Keratinocyte (primary cell): ENCODE data around the gene TRNAU1AP.

Source experiments
- EZH2 ChIP-seq: IDR thresholded peaks from one replicate; pipeline ENCODE4 v1.6.1; 2012; ENCODE audit warnings: inconsistent platforms, mild to moderate bottlenecking, low read length, moderate library complexity
- TF ChIP-seq, protein P1 (sequence below), 3 experiments: IDR thresholded peaks in 1 of 3; conservative IDR thresholded peaks in 1 of 3; optimal IDR thresholded peaks in 1 of 3; 2 replicates in 2 of 3; 3 replicates in 1 of 3; pipeline versions ENCODE3 to v1.5.1; 2011; ENCODE audit warnings: low read length in 3 of 3, mild to moderate bottlenecking in 3 of 3, moderate library complexity in 2 of 3, control low read depth in 1 of 3, inconsistent platforms in 1 of 3; ENCODE audit not compliant: insufficient read depth in 2 of 3; ENCODE audit errors: extremely low read depth in 1 of 3

DNA sequence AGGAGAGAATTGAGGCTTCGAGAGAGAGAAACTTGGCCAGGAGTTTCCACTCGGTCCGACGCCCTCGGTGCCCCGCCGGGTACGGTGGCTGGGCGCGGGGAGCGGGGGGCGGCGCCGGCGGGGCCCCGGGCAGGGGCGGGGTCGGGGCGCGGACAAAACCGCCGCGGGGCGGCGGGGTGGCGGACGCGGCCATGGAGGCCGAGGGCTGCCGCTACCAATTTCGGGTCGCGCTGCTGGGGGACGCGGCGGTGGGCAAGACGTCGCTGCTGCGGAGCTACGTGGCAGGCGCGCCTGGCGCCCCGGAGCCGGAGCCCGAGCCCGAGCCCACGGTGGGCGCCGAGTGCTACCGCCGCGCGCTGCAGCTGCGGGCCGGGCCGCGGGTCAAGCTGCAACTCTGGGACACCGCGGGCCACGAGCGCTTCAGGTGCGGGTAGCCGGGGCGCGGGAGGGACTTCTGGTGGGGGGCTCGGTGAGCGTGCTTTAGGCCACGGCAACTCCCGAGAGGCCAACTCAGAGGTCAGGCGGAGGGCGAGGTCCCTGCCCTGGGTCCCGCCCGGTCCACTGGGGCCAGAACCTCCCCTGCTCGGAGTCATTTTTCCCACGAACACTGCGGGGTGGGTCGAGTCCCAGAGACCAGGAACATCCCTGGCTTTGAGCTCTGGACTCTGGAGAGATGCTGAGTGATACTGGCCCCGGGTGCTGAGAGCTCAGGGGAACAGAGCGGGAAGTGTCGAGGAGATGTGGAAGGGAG, 39.6 kb downstream of the TRNAU1AP start:
- no peak for TF ChIP-seq EZH2
- TF ChIP-seq, protein P1, sequence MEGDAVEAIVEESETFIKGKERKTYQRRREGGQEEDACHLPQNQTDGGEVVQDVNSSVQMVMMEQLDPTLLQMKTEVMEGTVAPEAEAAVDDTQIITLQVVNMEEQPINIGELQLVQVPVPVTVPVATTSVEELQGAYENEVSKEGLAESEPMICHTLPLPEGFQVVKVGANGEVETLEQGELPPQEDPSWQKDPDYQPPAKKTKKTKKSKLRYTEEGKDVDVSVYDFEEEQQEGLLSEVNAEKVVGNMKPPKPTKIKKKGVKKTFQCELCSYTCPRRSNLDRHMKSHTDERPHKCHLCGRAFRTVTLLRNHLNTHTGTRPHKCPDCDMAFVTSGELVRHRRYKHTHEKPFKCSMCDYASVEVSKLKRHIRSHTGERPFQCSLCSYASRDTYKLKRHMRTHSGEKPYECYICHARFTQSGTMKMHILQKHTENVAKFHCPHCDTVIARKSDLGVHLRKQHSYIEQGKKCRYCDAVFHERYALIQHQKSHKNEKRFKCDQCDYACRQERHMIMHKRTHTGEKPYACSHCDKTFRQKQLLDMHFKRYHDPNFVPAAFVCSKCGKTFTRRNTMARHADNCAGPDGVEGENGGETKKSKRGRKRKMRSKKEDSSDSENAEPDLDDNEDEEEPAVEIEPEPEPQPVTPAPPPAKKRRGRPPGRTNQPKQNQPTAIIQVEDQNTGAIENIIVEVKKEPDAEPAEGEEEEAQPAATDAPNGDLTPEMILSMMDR (optimal IDR thresholded peaks at IDR 0.05 in 1 of 3, IDR thresholded peaks at IDR 0.05 in 1 of 3, conservative IDR thresholded peaks at IDR 0.05 in 1 of 3; ENCODE audit: extremely low read depth in 1 of 3, insufficient read depth in 2 of 3, low read length in 3 of 3), result no peak
